T-helper 2 cell (primary cell): Measurements from ENCODE around the gene CEP85L.

Experiments
- DNase-seq, 5 experiments: peaks; one replicate each; pipeline versions ENCODE4 v3.0.0 to v3.0.0-alpha.2; 2012 to 2022

CEP85L gene

GRCh38 chr6:118535176-118535844 is 116.1 kb downstream of the CEP85L start:
- no peak for DNase-seq

DNA sequence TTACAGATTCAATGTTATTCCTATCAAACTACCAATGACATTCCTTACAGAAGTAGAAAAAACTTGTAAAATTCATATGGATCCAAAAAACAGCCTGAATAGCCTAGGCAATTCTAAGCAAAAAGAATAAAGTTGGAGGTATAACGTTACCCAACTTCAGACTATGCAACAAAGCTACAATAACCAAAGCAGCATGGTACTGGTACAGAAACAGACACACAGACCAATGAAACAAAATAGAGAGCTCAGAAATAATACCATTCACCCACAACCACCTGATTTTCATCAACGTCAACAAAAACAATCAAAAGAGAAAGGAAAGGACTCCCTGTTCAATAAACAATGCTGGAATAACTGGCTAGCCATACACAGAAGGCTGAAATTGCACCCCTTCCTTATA is 120.4 kb downstream of the CEP85L start:
- DNase-seq, result no peak

GRCh38 chr6:118529756-118530155 is 121.6 kb downstream of the CEP85L start:
- no peak for DNase-seq

- no peak for DNase-seq
These were observed 123.3 kb downstream of the CEP85L start for GRCh38 chr6:118528129-118528528.

- no peak for DNase-seq
These were observed 125.2 kb downstream of the CEP85L start for GRCh38 chr6:118525913-118526780.

DNA sequence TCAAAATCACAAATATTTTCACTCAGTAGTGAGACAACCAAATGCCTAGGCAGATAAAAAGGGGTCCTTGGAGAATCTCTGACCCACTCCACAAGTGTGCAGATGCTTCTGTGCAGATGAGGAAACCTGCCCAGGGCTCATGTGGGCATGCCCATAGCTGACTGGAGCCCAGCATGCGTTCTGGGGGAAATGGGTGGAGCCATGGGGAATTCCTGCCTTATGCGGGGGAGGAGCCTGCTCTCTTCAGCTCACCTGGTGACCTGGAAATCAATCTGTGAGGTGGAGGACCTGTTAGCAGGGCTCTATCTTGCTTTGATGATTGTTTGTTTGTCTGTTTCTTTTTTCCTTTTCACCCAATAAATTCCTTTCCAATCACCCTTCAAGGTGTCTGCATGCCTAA is 126.7 kb downstream of the CEP85L start:
- no peak for DNase-seq

DNA sequence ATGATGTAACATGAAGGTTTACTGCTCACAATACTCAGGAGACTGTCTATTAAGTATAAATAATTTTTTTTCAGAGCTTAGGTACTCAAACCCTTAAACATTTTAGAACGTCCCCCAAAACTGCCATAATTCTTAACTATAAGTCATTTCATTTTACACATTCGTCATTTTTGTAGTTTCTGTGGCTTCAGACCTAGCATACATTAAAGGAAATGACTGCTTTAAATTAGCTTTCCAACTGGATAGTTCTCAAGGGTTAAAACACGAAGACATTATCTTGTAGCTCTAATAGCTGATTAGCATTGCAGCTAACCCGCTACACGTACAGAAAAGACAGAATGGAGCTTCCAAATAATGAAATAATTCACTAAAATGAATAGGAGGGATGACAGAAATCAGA is 128.2 kb downstream of the CEP85L start:
- peak in 1 of 5 experiments; percentile 56 for DNase-seq

DNA sequence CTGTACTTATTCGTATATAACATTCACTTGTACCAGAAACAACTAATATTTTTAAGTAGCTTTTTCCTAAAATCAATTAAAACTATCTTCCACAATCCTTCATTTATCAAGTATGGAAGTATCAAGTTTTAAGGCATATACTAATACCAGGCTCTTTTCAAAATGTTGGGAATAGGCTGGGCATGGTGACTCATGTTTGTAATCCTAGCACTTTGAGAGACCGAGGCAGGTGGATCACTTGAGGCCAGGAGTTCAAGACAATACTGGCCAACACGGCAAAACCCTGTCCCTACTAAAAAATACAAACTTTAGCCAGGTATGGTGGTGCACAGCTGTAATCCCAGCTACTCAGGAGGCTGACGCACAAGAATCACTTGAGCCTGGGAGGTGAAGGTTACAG is 129.0 kb downstream of the CEP85L start:
- DNase-seq, result no peak

- no peak for DNase-seq
These were observed 136.7 kb downstream of the CEP85L start for GRCh38 chr6:118514689-118515088.

GRCh38 chr6:118511930-118512715 is 139.3 kb downstream of the CEP85L start:
- no peak for DNase-seq

- DNase-seq, result peak in 1 of 5 experiments; percentile 5
These were observed 142.3 kb downstream of the CEP85L start for GRCh38 chr6:118509009-118509617.

DNA sequence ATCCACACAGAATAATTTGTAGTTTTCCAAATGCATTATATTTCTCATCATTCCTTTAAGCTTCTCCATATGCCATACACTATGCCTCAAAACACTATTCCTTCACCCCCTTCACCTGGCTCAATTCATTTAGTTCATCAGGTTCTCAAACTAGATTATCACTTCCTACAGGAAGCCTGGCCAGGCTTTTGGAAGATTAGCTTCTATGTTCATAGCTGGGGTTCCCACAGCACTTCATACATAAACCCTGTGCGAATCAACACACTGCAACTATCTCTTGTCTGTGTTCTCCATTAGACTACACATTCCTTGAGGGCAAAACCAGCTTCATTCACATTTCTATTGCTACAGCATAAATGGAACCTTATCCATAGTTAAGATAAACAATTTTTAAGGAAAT is 143.8 kb downstream of the CEP85L start:
- DNase-seq, result no peak

- no peak for DNase-seq
These were observed 145.2 kb downstream of the CEP85L start for GRCh38 chr6:118506071-118506638.

- DNase-seq, result no peak
These were observed 145.7 kb downstream of the CEP85L start for GRCh38 chr6:118505656-118506055.

DNA sequence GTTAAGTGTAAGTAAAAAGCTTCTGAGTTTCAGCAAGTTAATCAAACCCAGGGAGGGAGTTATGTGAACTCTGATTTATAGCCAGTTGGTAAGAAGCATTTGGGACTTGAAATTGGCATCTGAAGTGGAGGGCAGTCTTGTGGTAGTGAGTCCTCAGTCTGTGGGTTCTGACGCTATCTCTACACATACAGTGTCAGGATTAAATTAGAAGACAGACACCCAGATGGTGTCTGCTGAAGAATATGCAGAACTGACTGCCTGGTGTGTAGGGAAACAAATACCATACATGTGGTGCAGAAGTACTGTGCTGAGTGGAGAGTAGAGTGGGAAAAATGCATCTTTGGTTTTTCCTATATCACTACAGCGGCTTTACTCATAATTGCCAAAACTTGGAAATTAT is 146.8 kb downstream of the CEP85L start:
- no peak for DNase-seq

GRCh38 chr6:118502169-118502568 is 149.2 kb downstream of the CEP85L start:
- DNase-seq, result no peak

GRCh38 chr6:118501765-118502164 is 149.6 kb downstream of the CEP85L start:
- no peak for DNase-seq

DNA sequence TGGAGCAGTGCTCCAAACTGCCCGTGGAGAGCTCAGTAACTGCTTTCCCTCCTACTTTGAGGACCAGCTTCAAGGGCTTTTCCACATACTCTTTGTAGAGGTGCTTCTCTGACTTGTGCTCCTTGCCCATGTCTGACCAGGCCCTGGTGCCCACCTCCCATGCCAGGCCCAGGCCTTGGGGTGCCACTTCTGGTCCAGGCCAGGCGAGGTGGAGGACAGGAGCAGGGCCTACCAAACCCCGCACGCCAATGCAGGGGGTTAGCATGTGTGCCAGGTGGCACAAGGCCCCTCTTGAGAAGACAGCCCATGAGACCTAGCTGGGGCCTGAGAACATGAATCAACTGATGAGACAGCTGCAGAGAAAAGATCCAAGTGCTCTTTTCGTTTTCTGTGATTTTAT is 150.3 kb downstream of the CEP85L start:
- DNase-seq, result no peak

GRCh38 chr6:118500130-118501015 is 151.0 kb downstream of the CEP85L start:
- DNase-seq, result no peak

DNA sequence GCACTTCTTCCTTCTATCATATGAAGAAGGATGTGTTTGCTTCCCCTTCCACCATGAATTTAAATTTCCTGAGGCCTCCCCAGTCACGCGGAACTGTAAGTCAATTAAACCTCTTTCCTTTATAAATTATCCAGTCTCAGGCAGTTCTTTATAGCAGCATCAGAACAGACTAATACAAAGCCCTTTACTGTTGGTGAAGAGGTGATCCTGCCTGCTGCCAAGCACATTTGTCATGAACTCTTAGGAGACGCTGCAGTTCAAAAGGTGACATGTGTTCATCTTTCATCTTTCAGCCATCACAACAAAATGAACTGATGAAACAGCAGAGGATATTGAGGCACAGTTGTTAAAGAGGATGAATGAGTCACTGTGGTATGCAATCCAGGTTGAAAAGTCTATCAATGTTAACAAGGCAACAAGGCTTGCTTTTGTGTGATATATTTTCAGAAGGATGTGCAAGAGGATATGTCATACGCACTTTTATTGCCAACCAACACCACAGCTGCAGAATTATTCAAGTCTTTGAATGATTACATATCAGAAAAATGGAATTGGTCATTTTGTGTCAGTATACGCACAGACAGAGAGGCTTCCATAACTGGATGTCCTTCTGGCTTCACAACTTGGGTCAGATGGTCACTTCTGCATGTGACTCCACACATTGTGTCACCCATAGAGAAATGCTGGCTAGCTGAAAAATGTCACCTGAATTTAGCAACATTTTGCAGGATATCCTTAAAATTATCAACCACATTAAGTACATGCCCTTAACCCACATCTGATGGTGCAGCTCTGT is 155.7 kb downstream of the CEP85L start:
- DNase-seq, result no peak

GRCh38 chr6:118494091-118494490 is 157.3 kb downstream of the CEP85L start:
- DNase-seq, result no peak
